KMS-11 (cell line): Measurements from ENCODE around the gene GCGR.
A peak's percentile ranks its signal among the peaks of the same experiment; 100 is the strongest.

Source experiments
- H2AFZ ChIP-seq: fragments of 200-600 bp; sonication (generic); 2 replicates; pipeline ENCODE4 v1.6.1; 2016; ENCODE audit warnings: antibody characterized with exemption, mixed run types, low read depth
- H3K27ac ChIP-seq: fragments of 200-600 bp; sonication (generic); 2 replicates; pipeline ENCODE4 v1.6.1; 2016; ENCODE audit warnings: mild to moderate bottlenecking, mixed run types
- H3K27me3 ChIP-seq: fragments of 200-600 bp; sonication (generic); 2 replicates; pipeline ENCODE4 v1.6.1; 2017; ENCODE audit warnings: mild to moderate bottlenecking, low read depth, mixed run types, moderate library complexity; ENCODE audit not compliant: insufficient read depth
- H3K36me3 ChIP-seq: fragments of 200-600 bp; sonication (generic); 2 replicates; pipeline ENCODE4 v1.6.1; 2017; ENCODE audit warnings: mild to moderate bottlenecking, mixed run types; ENCODE audit not compliant: insufficient read depth
- H3K4me1 ChIP-seq: fragments of 200-600 bp; sonication (generic); 2 replicates; pipeline ENCODE4 v1.6.1; 2016; ENCODE audit warnings: mild to moderate bottlenecking, low read depth, mixed run types; ENCODE audit not compliant: poor library complexity, severe bottlenecking
- H3K4me2 ChIP-seq: fragments of 200-600 bp; sonication (generic); 2 replicates; pipeline ENCODE4 v1.7.0; 2016; ENCODE audit warnings: mild to moderate bottlenecking, mixed run types
- H3K4me3 ChIP-seq: fragments of 200-600 bp; sonication (generic); IDR thresholded peaks from 2 replicates; pipeline ENCODE4 v1.6.1; 2017; ENCODE audit warnings: low read depth, low read length, mixed read lengths; ENCODE audit not compliant: insufficient read depth
- H3K79me2 ChIP-seq: fragments of 200-600 bp; sonication (generic); 2 replicates; pipeline ENCODE4 v1.6.1; 2016; ENCODE audit warnings: low read depth, mixed run types; ENCODE audit not compliant: insufficient read depth
- H3K9ac ChIP-seq: fragments of 200-600 bp; sonication (generic); 2 replicates; pipeline ENCODE4 v1.6.1; 2016; ENCODE audit warnings: mild to moderate bottlenecking, mixed run types
- H4K20me1 ChIP-seq: fragments of 200-600 bp; sonication (generic); 2 replicates; pipeline ENCODE4 v1.6.1; 2016; ENCODE audit warnings: mild to moderate bottlenecking, mixed run types; ENCODE audit not compliant: insufficient read depth
- CTCF ChIP-seq: fragments of 200-600 bp; sonication (generic); conservative IDR thresholded peaks from 2 replicates; pipeline ENCODE4 v1.6.1; 2017; ENCODE audit warnings: low read depth, mild to moderate bottlenecking, antibody characterized with exemption, low read length, moderate library complexity, mixed read lengths

GCGR gene

GRCh38 chr17:81854974-81855774, 51.2 kb downstream of the GCGR start:
- peaks cover 15% of the 10 kb centered on the region for H4K20me1 ChIP-seq
- no peak; the same call in 1 of the 2 replicates for TF ChIP-seq CTCF
- peaks cover 37% of the 10 kb centered on the region; the same call in 1 of the 2 replicates for H3K36me3 ChIP-seq
- peaks cover 82% of the 10 kb centered on the region for H3K79me2 ChIP-seq
- H3K27ac ChIP-seq: no peak overlapping the region
- H3K9ac ChIP-seq: no peak overlapping the region
- H3K4me1 ChIP-seq: peaks cover 18% of the 10 kb centered on the region
- no peak overlapping the region for H3K4me2 ChIP-seq
- no peak overlapping the region for H2AFZ ChIP-seq
- H3K4me3 ChIP-seq: no peak overlapping the region
- H3K27me3 ChIP-seq: no peaks in the 10 kb centered on the region

- H3K4me1 ChIP-seq: peaks cover 33% of the 10 kb centered on the region
- peak overlapping the region; percentile 97 for H3K4me2 ChIP-seq
- peaks cover 15% of the 10 kb centered on the region for H4K20me1 ChIP-seq
- H3K27ac ChIP-seq: no peak overlapping the region
- H3K9ac ChIP-seq: no peak overlapping the region; the same call in 1 of the 2 replicates
- H2AFZ ChIP-seq: no peak overlapping the region
- peaks cover 86% of the 10 kb centered on the region for H3K79me2 ChIP-seq
- H3K36me3 ChIP-seq: peaks cover 21% of the 10 kb centered on the region; the same call in 1 of the 2 replicates
- no peaks in the 10 kb centered on the region for H3K27me3 ChIP-seq
- H3K4me3 ChIP-seq: no peak overlapping the region
- no peak for TF ChIP-seq CTCF
Measured at GRCh38 chr17:81858170-81858966, 54.4 kb downstream of the GCGR start.

GRCh38 chr17:81858967-81859905, 55.3 kb downstream of the GCGR start:
- Histone ChIP-seq H3K4me3 (peak overlapping the region; percentile 43), H3K79me2 (peaks cover 86% of the 10 kb centered on the region), H3K27ac (peak overlapping the region; percentile 54; the same call in 1 of the 2 replicates)

More at GRCh38 chr17:81858967-81859905, 55.3 kb downstream of the GCGR start:
- Histone ChIP-seq H3K27me3 (no peaks in the 10 kb centered on the region), H2AFZ (no peak overlapping the region), H3K9ac (peak overlapping the region; percentile 80; the same call in 1 of the 2 replicates), H3K4me1 (peaks cover 40% of the 10 kb centered on the region), H4K20me1 (peaks cover 15% of the 10 kb centered on the region), H3K4me2 (peak overlapping the region; percentile 97), H3K36me3 (peaks cover 14% of the 10 kb centered on the region; the same call in 1 of the 2 replicates)
- TF ChIP-seq CTCF: no peak
